Stimulated activated naive CD4-positive, alpha-beta T cell (primary cell): ENCODE measurements around the gene PURA.
A peak's percentile ranks its signal among the peaks of the same experiment; 100 is the strongest.
"Not testable (repeated sequence)": the region's sequence is repeated elsewhere in the genome, so short reads cannot be mapped to it uniquely, and the experiment has no call there.

Experiments
- DNase-seq, 6 experiments: peaks; one replicate each; lab custom pipeline; 2025; lab: John Stamatoyannopoulos, UW

Gene PURA

GRCh38 chr5:140135127-140135526 lies 21.2 kb downstream of the PURA start:
- no peak for DNase-seq

- no peak for DNase-seq
Observed at GRCh38 chr5:140136624-140137023, 22.7 kb downstream of the PURA start.

GRCh38 chr5:140140435-140140834 lies 26.5 kb downstream of the PURA start:
- DNase-seq, result no peak

GRCh38 chr5:140141241-140141640 lies 27.3 kb downstream of the PURA start:
- DNase-seq, result no peak

GRCh38 chr5:140142246-140142645 lies 28.3 kb downstream of the PURA start:
- DNase-seq, result no peak

- DNase-seq, result no peak
Observed at GRCh38 chr5:140142856-140143255, 28.9 kb downstream of the PURA start.

GRCh38 chr5:140143521-140144258 lies 29.8 kb downstream of the PURA start:
- no peak for DNase-seq

- DNase-seq, result no peak
Observed at GRCh38 chr5:140145256-140145655, 31.3 kb downstream of the PURA start.

GRCh38 chr5:140145818-140146522 lies 32.1 kb downstream of the PURA start:
- peak in 5 of 6 experiments; percentile 19 to 38 (median 28) for DNase-seq

GRCh38 chr5:140146523-140146842 lies 32.6 kb downstream of the PURA start:
- DNase-seq, result no peak

GRCh38 chr5:140147460-140147859 lies 33.6 kb downstream of the PURA start:
- no peak for DNase-seq

- no peak for DNase-seq
Observed at GRCh38 chr5:140148508-140148907, 34.6 kb downstream of the PURA start.

GRCh38 chr5:140150201-140150600 lies 36.3 kb downstream of the PURA start:
- DNase-seq, result no peak

- no peak for DNase-seq
Observed at GRCh38 chr5:140151144-140152021, 37.5 kb downstream of the PURA start.

- no peak for DNase-seq
Observed at GRCh38 chr5:140152022-140152999, 38.4 kb downstream of the PURA start.

- no peak for DNase-seq
Observed at GRCh38 chr5:140153255-140153654, 39.3 kb downstream of the PURA start.

- no peak for DNase-seq
Observed at GRCh38 chr5:140153905-140154304, 40.0 kb downstream of the PURA start.

- DNase-seq, result not testable (repeated sequence)
Observed at GRCh38 chr5:140154710-140155381, 40.9 kb downstream of the PURA start.

- peak; percentile 65 to 87 (median 80) for DNase-seq
Observed at GRCh38 chr5:140157032-140157781, 43.3 kb downstream of the PURA start.
